ENCODE results near the gene PRRX2. TPM values are rescaled to one million over a fixed set of nuclear protein-coding genes. Genes with fewer than 3 reads are reported as not detected.

PRRX2 gene
- total RNA-seq, 4 donors from 2014 or later, result 0.75 to 1.7 (median 1.6) TPM; not detected in 1

DNA sequence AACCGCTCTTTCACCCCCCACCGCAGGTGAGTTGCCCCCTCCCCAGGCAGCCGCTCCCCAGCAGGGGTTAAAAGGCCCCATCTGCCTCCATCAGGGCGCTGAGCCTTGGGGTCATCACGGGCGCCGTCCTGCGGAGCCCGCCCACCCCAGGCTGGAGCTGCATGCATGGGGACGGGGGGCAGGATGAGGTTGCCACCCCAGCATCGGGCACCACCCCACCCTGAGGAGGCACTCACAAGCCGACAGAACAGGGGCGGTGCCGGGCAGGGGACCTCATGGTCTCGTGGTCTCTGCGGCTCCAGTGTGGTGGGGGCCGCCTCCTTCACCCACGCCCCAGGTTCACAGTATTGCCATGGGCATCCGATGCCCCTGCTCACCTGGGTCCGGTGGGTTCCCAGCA, 70.9 kb downstream of the PRRX2 start:
- DNase-seq (no peak), ATAC-seq (no peak)
- TF ChIP-seq, protein P1, sequence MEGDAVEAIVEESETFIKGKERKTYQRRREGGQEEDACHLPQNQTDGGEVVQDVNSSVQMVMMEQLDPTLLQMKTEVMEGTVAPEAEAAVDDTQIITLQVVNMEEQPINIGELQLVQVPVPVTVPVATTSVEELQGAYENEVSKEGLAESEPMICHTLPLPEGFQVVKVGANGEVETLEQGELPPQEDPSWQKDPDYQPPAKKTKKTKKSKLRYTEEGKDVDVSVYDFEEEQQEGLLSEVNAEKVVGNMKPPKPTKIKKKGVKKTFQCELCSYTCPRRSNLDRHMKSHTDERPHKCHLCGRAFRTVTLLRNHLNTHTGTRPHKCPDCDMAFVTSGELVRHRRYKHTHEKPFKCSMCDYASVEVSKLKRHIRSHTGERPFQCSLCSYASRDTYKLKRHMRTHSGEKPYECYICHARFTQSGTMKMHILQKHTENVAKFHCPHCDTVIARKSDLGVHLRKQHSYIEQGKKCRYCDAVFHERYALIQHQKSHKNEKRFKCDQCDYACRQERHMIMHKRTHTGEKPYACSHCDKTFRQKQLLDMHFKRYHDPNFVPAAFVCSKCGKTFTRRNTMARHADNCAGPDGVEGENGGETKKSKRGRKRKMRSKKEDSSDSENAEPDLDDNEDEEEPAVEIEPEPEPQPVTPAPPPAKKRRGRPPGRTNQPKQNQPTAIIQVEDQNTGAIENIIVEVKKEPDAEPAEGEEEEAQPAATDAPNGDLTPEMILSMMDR (IDR thresholded peaks at IDR 0.05 in 4 of 5, conservative IDR thresholded peaks at IDR 0.05 in 1 of 5), result no peak
- no peak for TF ChIP-seq POLR2A (IDR thresholded peaks at IDR 0.05)
- H3K9me3 ChIP-seq, result no peaks in the 10 kb centered on the region
- intact Hi-C loops (cut with DNase I; ENCODE audit: low total_unique reads), result no loop called here
- in situ Hi-C loops (cut with MboI; ENCODE audit: low sequenced_read_pairs in 4 of 4), result loop anchor here in 3 of 4 donors (10.0 kb wide), 1 partner anchor 48 kb away; no protein-coding TSS in a partner anchor
- H3K4me1 ChIP-seq, result no peaks in the 10 kb centered on the region
- no peak overlapping the region for H3K4me3 ChIP-seq
- no peaks in the 10 kb centered on the region for H3K36me3 ChIP-seq
- peaks cover 0 to 7% (median 0%) of the 10 kb centered on the region in 3 donors for H3K27me3 ChIP-seq
- H3K27ac ChIP-seq, result no peak overlapping the region

GRCh38 chr9:129737479-129738274, 72.2 kb downstream of the PRRX2 start:
- peaks cover 0 to 3% (median 0%) of the 10 kb centered on the region in 3 donors for H3K27me3 ChIP-seq
- in situ Hi-C loops (cut with MboI; ENCODE audit: low sequenced_read_pairs in 4 of 4), result loop anchor here in 3 of 4 donors (10.0 kb wide), 1 partner anchor 47 kb away; no protein-coding TSS in a partner anchor
- TF ChIP-seq POLR2A (IDR thresholded peaks at IDR 0.05), result no peak
- TF ChIP-seq, protein P1 (IDR thresholded peaks at IDR 0.05 in 4 of 5, conservative IDR thresholded peaks at IDR 0.05 in 1 of 5), result peak; percentile 93 to 98 (median 95)

GRCh38 chr9:129739432-129739831, 74.0 kb downstream of the PRRX2 start:
- TF ChIP-seq POLR2A (IDR thresholded peaks at IDR 0.05), result no peak
- TF ChIP-seq, protein P1 (IDR thresholded peaks at IDR 0.05 in 4 of 5, conservative IDR thresholded peaks at IDR 0.05 in 1 of 5), result no peak
- intact Hi-C loops (cut with DNase I; ENCODE audit: low total_unique reads) (no loop called here), in situ Hi-C loops (cut with MboI; ENCODE audit: low sequenced_read_pairs in 4 of 4) (loop anchor here in 3 of 4 donors (10.0 kb wide), 1 partner anchor 45 kb away; no protein-coding TSS in a partner anchor)
- no peaks in the 10 kb centered on the region for H3K4me1 ChIP-seq
- H3K9me3 ChIP-seq, result no peaks in the 10 kb centered on the region
- no peak overlapping the region for H3K27ac ChIP-seq
- H3K27me3 ChIP-seq, result peaks cover 0 to 3% (median 0%) of the 10 kb centered on the region in 3 donors
- DNase-seq (no peak), ATAC-seq (no peak)
- H3K4me3 ChIP-seq, result no peak overlapping the region
- H3K36me3 ChIP-seq, result no peaks in the 10 kb centered on the region

More at GRCh38 chr9:129737479-129738274, 72.2 kb downstream of the PRRX2 start:
- no peaks in the 10 kb centered on the region for H3K36me3 ChIP-seq
- peak overlapping the region; percentile 63 to 89 (median 68) for H3K4me3 ChIP-seq
- peak overlapping the region; percentile 49 to 71 (median 57) for H3K27ac ChIP-seq
- intact Hi-C loops (cut with DNase I; ENCODE audit: low total_unique reads), result loop anchor here (1.0 kb wide), 1 partner anchor 46 kb away; no protein-coding TSS in a partner anchor
- ATAC-seq, result peak; percentile 91 to 93
- no peaks in the 10 kb centered on the region for H3K9me3 ChIP-seq
- H3K4me1 ChIP-seq, result no peaks in the 10 kb centered on the region
- peak; percentile 59 to 64 for DNase-seq

DNA sequence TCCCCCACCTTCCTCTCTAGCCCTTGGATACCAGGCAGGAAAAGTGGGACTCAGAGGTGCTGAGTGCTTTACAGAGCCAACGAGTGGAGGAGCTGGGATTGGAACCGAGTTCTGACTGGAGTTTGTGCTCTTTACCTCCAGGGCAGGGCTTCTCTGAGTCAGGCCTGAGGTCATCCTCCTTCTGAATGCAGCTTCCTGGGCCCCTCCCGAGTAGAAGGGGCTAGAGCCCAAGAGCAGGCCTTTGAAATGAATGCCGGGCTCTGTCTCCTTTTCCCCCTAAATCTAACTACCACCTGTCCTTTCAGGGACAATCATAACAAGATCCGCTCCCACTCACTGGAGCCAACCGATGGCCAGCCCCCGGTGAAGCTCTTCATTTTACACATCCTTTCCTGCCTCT, 74.7 kb downstream of the PRRX2 start:
- no peak overlapping the region for H3K4me3 ChIP-seq
- in situ Hi-C loops (cut with MboI; ENCODE audit: low sequenced_read_pairs in 4 of 4), result loop anchor here in 1 of 4 donors (5.0 kb wide), 1 partner anchor 42 kb away; no protein-coding TSS in a partner anchor
- no peak overlapping the region for H3K27ac ChIP-seq
- no peak for TF ChIP-seq POLR2A (IDR thresholded peaks at IDR 0.05)
- TF ChIP-seq, protein P1 (IDR thresholded peaks at IDR 0.05 in 4 of 5, conservative IDR thresholded peaks at IDR 0.05 in 1 of 5), result no peak
- no peaks in the 10 kb centered on the region for H3K4me1 ChIP-seq
- intact Hi-C loops (cut with DNase I; ENCODE audit: low total_unique reads), result no loop called here
- no peaks in the 10 kb centered on the region for H3K9me3 ChIP-seq
- no peak for ATAC-seq
- H3K27me3 ChIP-seq, result peaks cover 0 to 3% (median 0%) of the 10 kb centered on the region in 3 donors
- no peaks in the 10 kb centered on the region for H3K36me3 ChIP-seq
- DNase-seq, result no peak

All from gastrocnemius medialis (tissue), 4 donors.